NCI-H1092 treated with DMSO at 0.1 percent for 48 hours (cell line): ENCODE results near the gene AGK.

Experiments
- DNase-seq: peaks from one replicate; lab custom pipeline; 2025; lab: John Stamatoyannopoulos, UW

The AGK gene

DNA sequence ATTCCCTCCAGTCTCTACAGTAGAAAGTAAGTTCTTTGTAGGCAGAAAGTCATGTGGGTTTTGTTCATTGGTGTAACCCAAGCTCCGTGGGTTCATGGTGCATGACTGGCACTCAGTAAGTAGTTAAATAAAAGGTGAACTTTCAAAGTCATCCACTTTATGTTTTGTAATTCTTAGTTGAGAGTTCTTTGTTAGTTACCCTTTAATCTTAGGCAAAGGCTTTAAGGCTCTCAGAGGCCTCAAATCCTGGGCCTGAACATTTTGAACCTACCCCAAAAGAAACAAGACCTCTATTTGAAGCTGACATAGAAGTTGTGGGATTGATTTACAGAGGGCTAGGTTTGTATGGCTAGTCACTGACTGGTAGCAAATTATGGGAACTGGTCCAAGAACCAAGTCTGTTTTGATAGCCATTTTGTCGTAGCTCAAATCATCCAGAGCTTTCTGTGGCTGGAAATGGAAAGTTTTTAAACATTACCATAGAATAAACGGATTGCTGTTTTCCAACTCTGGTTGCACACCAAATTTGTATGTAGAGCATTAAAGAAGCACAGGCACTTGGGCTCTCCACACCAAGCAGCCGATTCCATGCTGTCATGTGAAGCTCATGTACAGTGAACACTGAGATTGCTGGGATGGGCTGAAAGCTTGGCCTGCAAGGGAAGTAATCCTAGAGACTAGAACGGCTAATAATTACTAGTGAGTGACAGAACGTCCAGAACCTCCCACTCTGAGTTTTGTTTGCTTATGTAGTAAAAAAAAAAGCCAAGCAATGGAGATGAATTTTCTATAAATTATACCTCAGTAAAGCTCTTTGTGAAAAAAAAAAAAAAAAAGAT, 97.3 kb downstream of the AGK start:
- DNase-seq = no peak

DNA sequence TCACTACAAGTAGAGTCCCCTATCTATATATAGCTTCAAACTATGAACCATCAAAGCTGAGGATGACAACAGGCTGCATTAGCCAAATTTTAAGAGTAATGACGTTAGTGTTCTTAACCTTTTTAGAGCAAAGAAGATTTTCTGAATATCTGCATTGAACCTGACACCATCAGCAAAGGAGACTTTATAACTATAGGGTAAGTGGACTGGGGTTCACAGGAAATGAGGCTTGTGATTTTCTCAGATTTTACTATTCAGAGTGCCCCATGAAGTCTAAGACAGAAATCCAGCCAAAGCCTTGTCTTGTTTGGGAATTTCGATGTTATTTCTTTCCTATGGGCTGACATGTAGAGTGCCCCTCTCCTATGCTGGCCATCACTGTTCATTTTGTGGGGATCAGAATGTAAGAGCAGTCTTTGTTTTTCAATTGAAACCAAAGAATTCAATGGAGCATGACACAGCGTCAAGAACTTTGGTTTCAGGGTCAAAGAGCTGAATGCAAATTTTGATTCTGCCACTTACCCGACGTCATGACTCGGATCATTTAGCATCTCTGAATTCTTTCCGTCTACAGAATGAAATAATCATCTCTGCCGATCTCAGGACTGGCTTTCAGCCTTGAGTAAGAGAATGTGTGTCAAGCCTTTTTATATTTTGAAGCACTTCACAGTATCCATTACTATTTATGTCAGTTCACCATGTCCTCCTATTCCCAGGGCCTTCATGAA, 98.1 kb downstream of the AGK start:
- DNase-seq = no peak

DNA sequence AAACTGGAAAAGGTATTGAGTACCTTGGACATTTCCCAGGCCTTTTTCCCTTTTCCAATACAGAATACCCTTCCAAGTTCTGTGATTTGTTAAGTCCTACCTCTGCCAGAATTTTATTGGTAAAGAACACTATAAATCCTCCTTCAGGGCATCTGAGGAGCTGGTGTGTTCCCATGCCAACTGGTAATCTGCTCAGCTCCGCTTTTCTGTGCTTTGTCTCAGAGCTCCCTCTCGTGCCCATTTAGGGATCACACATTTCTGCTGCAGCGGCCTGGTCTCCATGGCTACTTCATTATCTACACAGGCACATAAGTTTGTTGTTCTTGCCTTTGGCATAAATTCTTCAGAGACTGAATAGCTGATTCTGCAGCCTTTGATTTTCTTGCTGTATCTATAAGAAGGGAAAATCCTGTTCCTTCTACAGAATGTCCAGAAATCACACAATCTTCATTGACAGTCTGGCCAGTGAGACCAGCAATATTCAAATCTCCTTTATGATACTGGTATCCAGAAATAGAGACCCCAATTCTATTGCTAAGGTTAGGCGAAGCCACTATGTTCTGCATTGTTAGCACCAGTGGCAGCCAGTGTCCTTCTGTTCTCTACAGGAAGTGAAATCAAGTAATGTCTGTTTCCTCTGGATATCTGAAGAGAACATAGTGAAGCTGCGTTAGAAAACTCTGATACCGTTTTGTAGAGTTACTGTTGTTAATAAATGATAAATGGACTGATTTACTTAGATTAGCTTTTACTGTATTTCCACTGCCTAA, 98.8 kb downstream of the AGK start:
- DNase-seq = peak; percentile 88

DNA sequence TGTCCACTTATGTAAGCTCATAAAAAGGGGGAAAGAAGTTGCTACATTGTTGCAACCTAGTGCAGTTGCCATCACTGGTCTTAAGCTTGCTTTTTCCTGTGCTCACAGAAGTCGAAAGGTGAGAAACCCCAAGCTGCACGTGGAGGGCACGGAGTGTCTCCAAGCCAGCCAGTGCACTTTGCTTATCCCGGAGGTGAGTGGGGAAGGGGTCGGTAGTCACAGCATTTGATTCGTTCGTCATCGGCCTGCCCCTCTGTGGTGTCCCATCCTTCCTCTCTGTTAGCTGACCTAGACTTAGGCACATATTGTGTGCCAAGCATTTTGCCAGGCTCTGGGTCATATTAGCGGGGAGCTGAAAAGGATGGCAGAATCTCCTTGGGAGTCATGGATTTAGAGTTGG, 100.2 kb downstream of the AGK start:
- DNase-seq = no peak

DNA sequence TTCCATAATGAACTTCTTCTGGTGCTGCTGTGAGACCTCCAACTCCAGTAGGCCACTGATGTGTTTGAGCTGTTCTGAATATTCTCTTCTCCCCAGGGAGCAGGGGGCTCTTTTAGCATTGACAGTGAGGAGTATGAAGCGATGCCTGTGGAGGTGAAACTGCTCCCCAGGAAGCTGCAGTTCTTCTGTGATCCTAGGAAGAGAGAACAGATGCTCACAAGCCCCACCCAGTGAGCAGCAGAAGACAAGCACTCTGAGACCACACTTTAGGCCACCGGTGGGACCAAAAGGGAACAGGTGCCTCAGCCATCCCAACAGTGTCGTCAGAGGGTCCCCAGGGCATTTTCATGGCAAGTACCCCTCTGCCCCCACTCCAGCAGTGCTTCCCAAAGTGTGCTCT, 101.5 kb downstream of the AGK start:
- DNase-seq = no peak

DNA sequence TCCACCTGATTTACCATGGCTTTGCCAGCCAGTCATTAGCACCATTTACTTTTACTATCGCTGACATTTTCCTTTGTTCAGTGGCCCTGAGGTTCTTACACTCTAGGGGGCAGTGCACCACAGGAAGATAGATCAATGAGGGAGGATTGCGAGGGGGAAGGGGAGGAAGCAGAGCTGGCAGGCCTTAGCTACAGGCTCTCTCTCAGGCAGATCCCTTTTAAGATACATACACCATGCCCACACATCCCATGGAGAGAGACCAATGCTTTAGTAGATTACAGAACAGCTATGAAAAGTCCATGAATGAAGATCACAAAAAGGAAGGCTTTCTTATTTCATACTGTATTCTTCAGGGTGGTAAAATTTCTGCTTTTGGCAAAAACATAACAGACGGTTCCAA, 103.3 kb downstream of the AGK start:
- DNase-seq = peak; percentile 80

DNA sequence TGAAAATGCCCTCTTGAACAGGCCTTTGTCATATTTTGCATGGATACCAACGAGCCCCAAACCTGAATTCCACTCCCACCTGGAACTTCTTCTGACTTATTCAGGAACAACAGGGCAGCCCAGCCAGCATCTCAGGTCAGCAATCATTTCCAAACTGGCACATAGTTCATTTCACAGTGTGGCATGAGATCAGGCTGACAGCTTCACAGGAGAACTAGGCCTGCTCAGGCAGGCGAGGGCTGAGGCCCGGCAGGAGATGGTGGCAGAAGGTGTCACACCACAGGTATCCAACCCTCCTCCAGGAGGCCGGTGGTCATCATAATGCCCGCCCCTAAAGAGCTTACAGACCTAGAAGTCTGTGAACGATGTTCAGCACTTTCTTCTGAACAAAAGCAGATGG, 108.3 kb downstream of the AGK start:
- DNase-seq = no peak

DNA sequence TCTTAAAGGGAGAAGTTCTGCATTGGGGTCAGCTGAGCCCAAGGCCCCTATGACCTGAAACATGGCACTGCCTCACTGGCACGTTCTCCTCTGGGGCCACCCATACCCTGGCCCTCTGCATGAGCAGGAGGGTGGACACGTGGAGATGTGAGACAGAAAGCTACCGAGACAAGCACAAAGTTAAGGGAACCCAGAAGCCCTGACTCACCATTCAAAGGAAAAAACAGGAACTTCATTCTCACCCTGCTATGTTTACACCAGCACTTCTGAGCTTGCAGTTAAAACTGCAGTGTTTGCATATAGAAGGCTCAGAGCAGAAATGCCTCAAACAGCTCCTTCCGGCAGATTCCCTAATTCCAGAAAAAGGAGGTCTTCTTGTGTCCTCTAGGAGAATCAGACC, 109.0 kb downstream of the AGK start:
- no peak for DNase-seq

DNA sequence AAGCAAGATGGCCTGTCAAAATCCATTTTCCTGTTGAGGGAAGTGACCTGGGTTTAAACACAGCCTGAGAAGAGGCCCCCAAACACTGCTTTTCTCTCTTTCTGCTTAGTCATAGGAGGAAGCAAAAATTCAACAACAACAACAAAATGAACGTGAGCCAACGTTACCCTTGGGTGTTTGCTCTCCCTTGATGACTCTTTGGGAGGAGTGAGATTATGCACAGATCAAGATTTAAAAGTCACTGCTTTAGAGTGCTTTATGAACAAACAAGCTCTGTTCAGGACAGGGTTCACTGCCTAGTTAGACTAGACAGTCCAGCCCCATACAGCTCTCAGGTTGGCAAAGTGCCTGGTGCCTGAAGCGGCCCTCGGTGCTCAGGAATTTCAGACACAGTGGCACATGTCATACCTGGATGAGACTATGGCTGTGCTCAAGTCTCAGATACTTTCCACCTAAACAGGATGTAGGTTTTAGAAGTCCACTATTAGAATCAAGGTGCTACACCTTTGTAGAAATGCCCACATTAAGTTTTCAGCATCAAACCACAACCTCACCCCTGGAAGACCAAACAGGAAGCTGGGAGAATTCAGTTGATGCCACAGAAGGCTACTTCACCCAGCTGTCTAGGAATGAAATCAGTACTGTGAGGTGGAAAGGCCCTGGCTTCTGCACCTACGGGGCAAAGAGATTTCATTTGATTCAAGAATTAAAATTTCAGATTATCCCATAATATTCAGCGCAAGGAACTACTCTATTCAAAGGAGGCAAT, 112.1 kb downstream of the AGK start:
- DNase-seq = no peak

DNA sequence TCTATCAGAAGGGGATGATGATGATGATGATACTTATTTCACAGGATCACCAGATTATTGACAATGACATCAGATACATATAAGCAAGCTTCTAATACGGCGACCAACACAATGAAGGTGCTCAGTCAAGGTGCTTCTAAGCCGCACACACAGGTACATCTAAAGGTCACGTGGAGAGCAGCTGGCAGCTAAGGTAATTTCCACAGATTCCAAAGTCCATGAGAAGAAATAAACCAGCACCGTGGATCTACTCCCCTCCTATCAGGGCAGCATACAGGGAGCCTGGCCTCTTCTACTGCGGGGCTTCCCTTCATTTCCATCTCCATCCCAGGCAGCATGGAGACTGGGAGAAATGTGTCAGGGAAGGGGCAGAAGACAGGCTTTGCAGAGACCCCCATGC, 113.2 kb downstream of the AGK start:
- no peak for DNase-seq

DNA sequence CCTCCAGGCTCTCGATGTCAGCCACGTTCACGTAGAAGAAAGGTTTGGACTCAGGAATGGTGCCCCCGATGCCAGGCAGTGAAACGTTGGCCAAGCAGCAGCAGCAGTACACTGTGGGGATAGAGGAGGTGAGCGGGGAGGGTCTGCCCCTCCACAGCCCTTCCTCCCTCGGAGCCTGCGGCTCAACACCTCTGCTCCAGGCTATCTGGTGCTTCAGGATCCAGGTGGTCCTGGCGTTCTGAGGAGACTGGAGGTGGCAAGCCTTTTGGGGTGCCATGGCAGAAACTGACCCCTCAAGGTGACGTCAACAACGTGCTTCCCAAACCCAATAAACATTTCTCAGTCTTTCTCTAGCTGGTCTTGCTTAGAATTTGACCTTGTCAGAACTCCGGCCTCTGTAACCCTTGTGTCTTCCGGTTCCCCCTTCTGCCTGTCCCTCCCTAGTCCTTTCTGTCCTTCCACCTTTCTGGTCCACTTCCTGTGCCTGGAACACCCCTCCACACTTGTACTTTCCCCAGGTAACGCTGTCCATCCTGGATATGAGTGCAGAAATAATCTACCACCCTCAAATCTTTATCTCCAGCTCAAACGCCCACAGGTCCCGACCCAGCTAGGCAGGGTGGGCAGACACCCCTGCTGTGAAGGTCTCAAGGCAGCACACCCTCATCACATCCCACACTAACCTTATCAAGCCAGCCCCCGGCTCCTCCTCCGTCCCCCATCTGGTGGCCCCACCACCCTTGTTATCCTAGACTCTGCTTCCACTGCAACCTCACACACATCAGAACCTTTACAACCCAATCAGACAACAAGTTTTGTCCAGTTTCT, 114.2 kb downstream of the AGK start:
- no peak for DNase-seq

DNA sequence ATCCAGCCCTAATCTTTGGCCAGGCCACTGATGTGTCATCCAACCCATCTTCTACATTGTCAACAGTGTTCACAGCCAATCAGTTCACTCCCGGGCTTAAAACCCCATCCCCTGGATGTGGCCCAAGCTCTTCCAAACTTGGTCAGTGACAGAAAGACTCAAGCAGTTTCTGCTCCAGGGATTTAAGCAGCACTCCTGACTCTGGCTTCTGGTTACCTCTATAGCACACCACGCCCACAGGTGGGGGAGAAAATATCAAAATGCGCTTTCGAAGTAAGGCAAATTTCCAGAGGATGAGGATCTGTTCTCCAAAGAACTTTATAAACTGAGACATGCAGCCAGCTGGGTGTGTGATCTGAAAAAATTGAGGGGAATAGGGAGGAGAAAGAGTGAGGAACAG, 114.9 kb downstream of the AGK start:
- DNase-seq = no peak

DNA sequence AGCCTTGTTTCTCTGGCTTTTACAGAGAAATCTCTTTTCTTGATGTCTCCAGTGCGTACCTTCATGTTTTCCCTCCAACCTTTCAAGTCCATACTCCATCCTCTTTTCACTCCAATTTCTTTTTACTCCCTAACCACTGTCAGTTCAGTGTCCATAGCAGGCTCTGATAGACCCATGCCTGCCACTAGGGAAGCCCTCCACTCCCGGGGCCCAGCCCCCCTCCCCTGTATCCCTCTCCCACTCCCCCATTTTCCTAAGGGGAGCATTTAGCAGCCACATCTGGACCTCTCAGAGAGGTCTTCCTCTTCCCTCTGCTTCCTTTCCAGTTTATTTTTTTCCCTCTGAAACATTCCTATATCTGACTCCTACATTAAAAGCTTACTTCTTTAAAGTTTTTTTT, 117.6 kb downstream of the AGK start:
- DNase-seq = no peak

DNA sequence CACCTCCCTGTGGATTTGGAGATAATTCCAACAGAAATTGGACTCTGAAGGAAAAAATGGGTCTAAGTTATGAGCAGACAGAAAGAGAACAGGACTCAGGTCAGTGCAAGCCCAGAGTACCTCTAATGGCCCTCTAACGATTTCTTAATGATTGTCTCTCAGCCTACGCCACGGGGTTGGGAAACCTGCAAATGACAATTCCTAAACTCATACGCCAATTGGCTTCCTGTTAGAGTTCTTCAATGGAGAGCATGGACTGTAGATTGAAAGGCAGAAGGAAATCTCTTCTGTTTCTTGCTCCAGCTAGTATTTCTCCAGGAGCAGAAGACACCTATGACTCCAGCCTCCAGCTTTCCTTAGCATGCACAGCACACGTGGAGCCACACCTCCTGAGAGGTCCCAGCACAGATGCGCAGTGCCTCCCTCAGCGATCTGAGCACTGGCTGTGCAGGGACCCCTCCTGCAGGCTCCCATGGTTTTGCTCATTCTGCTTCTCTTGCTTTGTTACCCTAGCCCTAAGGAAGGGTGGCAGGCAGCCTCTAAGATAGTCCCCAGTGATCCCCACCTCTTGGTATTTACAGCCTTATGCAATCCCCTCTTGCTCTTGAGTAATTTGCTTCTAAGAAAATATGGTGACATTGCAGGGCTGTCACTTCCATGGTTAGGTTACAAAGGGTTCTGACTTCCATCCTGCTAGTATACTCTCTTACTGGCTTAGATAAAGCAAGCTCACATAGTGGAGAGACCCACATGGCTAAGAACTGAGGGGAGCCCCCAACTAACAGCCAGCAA, 120.7 kb downstream of the AGK start:
- no peak for DNase-seq

DNA sequence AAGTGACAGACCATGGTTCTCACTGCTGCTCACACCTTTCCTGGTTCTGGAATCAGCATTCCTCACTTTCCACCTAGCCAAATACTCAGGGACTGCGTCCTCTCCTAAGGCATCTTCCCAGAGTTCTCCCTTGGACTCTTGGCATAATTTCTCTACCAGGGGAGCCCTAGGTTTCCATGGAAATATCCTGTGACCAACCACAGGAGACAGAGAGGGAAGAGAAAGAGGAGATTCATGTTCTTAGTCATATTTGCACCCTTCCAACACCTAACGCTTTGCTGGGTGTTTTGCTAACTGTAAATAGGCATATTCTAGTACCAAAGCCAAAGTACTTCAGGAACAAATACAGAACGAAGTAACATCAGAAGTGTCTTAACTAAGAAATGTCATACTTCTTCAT, 122.1 kb downstream of the AGK start:
- DNase-seq = no peak

DNA sequence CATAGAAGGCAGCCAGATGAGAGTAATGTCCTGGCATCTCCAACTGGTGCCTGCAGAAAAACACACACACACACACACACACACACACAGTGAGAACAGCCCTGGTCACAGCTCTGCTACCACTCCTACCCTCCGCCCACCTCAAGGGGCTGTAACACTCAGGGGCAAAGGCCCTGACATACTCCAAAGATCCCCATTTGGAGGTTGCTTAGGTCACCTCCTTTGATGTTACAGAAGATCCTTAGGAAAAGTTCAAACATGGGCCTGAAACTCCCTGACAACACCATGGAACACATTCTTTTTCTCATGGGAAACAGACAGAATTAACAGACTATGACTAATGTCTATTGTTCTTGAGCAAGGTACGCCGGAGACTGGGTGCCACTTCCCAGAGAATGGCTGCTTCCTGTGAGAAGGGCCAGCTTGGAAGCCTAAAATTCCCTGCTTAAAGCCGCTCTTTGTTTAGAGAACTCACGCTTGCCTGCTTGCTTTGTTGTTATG, 123.0 kb downstream of the AGK start:
- no peak for DNase-seq

DNA sequence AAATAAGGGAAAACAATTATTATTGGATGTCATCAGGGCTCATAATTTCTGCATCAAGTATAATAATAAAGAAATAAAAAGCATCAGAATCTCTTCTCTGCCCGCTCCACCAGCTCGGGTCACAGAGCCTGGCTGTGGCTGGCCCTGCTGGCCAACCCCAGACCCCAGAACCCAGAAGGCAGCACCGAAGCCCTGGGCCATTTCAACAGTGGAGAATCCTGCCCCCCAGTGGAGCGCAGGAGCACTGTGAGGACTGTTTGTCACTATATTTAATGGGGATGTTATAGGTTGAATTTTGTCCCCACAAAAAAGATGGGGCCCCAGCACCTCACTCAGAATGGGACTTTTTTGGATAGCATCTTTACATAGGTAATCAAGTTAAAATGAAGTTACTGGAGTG, 123.5 kb downstream of the AGK start:
- DNase-seq = no peak

DNA sequence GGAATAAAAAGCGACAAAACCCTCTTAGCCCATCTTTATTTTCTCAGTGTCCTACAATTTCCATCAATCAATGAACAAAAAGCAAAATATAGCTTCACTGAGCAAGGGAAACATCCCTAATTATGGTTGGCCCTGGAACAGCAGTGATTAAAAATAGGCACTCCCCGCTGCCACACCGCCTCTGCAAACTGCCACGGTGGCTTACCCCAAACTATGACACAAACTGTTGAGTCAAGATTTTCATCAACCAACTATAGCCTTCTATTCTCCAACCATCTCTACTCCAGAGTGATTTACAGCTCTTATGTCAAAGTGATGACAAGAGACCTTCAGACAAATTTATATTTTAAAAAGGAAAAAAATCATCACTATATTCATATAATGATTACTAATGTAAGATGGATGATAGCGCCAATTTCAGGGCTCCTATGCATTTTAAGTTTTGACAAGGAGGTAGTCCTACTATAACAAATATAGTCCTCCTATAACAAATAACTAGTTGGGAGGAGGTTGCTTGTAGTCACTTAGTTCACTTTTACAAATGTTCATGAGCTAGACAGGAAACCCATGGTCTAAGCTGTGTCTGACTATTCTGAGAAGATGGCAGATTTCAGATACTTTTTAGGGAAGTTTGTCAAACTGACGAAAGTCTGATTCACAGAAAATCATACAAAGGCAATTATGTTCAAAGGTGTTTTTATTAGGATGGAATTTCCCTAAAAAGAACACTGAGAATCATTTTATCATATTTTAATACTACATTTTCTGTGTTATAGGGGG, 124.4 kb downstream of the AGK start:
- no peak for DNase-seq

DNA sequence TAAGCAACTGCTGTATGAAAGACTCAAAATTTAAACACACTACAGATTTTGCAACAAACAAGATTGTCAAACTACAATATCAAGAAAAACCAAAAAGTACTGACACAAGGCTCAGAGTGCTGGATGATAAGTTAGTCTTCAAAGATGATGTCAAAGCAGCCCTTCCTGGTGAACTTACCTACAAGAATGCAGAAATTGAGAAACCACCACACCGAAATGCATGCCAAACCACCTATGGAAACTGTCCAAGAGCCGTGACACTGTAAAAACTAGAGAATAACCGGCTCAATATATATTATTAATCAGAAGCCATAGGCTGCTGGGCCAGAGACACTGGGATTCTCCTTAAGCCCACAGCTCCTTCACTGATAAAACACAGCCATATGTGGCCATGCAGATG, 125.4 kb downstream of the AGK start:
- no peak for DNase-seq
